ENCODE results near the gene SLC7A6. TPM values are rescaled to one million over a fixed set of nuclear protein-coding genes. Genes with fewer than 3 reads are reported as not detected.

Gene SLC7A6
- total RNA-seq, 2 donors from 2014 or later = 12.8 to 30.5 TPM

DNA sequence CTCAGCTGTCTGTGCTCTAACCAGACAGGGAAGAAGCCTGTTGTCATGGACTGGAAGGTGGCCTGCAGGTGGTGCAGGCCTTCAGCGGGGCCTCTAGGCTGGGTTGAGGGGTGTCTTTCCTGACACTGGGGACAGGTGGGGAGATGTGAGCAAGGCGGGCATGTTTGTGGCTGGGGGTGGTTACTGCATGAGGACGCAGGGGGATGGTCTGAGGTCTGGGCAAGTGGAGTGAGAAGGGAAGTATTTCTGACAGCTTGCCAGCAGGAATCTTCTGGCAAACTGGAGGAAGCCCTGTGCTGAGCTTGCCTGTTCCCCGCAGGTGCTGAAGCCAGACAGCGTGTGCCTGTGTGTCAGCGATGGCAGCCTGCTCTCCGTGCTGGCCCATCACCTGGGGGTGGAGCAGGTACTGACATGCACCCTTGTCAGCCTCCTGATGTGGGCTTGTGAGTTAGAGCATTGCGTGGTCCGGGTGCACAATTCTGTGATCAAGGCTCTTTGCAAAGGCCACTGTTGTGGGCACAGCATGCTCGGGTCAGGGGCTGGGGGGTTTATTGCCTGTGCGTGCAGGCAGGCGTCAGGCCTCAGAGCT lies 82.7 kb downstream of the SLC7A6 start:
- Histone ChIP-seq H3K27ac (no peak overlapping the region), H3K9me3 (no peaks in the 10 kb centered on the region), H3K36me3 (peaks cover under 1 to 4% of the 10 kb centered on the region in 2 donors), H3K4me1 (replicated peaks) (no peaks in the 10 kb centered on the region), H3K4me3 (no peak overlapping the region), H3K27me3 (replicated peaks; ENCODE audit: insufficient read depth) (no peaks in the 10 kb centered on the region)
- WGBS = 83% methylated on average over 12 of the region's 12 CpGs
- intact Hi-C loops (cut with DNase I) = no loop called here
- no peak for DNase-seq (ENCODE audit: low spot score)
- TF ChIP-seq POLR2A (IDR thresholded peaks at IDR 0.05) = no peak
- no peak for TF ChIP-seq POLR2AphosphoS5 (IDR thresholded peaks at IDR 0.05)
- TF ChIP-seq CTCF (IDR thresholded peaks at IDR 0.05) = no peak

- no peak overlapping the region for H3K4me3 ChIP-seq
- peaks cover 4 to 5% of the 10 kb centered on the region in 2 donors for H3K36me3 ChIP-seq
- intact Hi-C loops (cut with DNase I) = no loop called here
- no peaks in the 10 kb centered on the region for H3K27me3 ChIP-seq (replicated peaks; ENCODE audit: insufficient read depth)
- DNase-seq (ENCODE audit: low spot score) = no peak
- no peak overlapping the region for H3K27ac ChIP-seq
- no peaks in the 10 kb centered on the region for H3K4me1 ChIP-seq (replicated peaks)
- no peaks in the 10 kb centered on the region for H3K9me3 ChIP-seq
- TF ChIP-seq POLR2A (IDR thresholded peaks at IDR 0.05) (no peak), CTCF (IDR thresholded peaks at IDR 0.05) (no peak), POLR2AphosphoS5 (IDR thresholded peaks at IDR 0.05) (no peak)
- 76% methylated on average over 4 of the region's 4 CpGs for WGBS
These were observed 83.3 kb downstream of the SLC7A6 start for GRCh38 chr16:68347605-68348004.

GRCh38 chr16:68348639-68349445 lies 84.5 kb downstream of the SLC7A6 start:
- WGBS = 89% methylated on average over 27 of the region's 27 CpGs
- no peak overlapping the region for H3K27ac ChIP-seq
- TF ChIP-seq POLR2AphosphoS5 (IDR thresholded peaks at IDR 0.05) (no peak), POLR2A (IDR thresholded peaks at IDR 0.05) (no peak), CTCF (IDR thresholded peaks at IDR 0.05) (no peak)
- no peak for DNase-seq (ENCODE audit: low spot score)
- no peaks in the 10 kb centered on the region for H3K4me1 ChIP-seq (replicated peaks)
- no peak overlapping the region for H3K4me3 ChIP-seq
- peaks cover 4 to 10% of the 10 kb centered on the region in 2 donors for H3K36me3 ChIP-seq
- H3K27me3 ChIP-seq (replicated peaks; ENCODE audit: insufficient read depth) = no peaks in the 10 kb centered on the region
- intact Hi-C loops (cut with DNase I) = no loop called here
- H3K9me3 ChIP-seq = no peaks in the 10 kb centered on the region

DNA sequence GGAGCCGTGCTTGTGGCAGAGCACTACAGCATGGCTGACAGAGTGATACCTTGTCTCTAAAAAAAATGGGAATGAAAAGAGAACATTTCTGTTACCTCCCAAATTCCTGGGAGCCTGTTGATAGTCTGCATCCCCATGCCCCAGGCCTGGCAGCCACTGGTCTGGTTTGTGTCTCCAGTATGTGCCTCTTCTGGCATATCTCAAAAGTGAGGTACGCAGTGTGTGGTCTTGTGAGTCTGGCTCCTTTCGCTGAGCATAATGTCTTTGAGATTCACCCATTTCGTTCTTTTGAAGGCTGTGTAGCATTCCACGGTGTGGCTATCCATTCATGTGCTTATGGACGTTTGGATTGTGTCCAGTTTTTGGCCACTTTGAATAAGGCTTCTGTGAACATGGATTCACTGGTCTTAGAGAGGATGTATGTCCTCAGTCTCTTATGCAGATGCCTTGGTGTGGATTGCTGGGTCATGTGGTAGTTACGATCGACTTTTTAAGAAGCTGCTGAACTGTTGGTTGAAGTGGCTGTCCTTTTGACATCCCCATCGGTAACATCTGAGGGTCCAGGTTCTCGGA lies 85.6 kb downstream of the SLC7A6 start:
- H3K36me3 ChIP-seq = peaks cover 4 to 10% of the 10 kb centered on the region in 2 donors
- no peaks in the 10 kb centered on the region for H3K4me1 ChIP-seq (replicated peaks)
- intact Hi-C loops (cut with DNase I) = no loop called here
- WGBS = 97% methylated on average over 10 of the region's 10 CpGs
- H3K27ac ChIP-seq = no peak overlapping the region
- no peaks in the 10 kb centered on the region for H3K9me3 ChIP-seq
- H3K4me3 ChIP-seq = no peak overlapping the region
- no peak for DNase-seq (ENCODE audit: low spot score)
- no peaks in the 10 kb centered on the region for H3K27me3 ChIP-seq (replicated peaks; ENCODE audit: insufficient read depth)
- TF ChIP-seq POLR2A (IDR thresholded peaks at IDR 0.05) (no peak), CTCF (IDR thresholded peaks at IDR 0.05) (no peak)

Measured in prostate gland (tissue), 2 donors.